NK-92 treated with Interleukin-12 subunit alpha and Interleukin-12 subunit beta, amount 100 ng/mL, for 24 hours (cell line): ENCODE results near the gene FAM174B.

Source experiments
- DNase-seq: peaks from one replicate; lab custom pipeline; 2025; lab: John Stamatoyannopoulos, UW

Gene FAM174B

DNA sequence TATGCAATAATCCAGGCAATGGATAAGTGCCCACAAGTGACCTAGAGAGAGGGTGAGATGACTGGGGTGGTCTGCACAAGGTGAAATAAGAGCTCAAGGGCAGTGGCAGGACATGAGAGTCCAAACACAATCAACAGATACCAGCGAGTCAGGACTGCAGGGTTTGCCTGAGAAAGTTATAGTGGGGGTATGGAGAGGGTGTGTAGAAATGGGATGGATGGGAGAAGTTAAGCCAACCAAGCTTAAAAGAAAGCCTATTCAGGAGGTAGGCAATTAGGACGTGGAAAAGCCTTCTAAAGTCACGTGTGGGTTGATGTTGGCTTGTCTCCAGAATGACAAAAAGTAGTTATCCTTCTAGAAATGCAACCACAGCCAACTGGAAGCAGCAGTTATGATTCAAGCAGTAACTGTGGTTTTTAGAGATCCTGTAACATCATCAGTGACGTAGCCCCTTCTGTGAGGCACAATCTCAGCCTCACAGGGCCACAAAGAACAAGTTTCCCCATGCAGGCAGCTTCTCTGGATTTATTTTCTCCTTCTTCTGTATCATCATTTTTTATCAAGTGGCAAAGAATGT lies 56.1 kb downstream of the FAM174B start:
- DNase-seq = no peak

DNA sequence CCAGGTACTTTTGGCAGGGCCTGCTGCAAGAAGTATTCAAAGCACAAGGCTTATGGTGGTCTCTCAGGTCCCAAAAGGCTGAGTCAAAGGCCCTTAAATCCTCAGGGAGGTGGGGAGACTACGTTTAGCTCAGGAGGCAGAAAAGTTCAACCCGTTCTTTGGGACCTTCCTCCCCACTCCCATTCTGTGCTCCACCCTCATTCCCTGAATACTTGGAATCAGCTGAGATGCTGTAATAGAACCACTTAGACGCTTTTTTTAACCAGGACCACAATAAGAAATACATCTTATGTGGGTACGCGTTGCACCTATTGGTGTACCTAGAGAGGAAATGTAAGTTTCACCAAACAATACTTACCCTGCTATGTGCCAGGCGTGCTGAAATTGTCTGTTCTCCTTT lies 58.0 kb downstream of the FAM174B start:
- no peak for DNase-seq

DNA sequence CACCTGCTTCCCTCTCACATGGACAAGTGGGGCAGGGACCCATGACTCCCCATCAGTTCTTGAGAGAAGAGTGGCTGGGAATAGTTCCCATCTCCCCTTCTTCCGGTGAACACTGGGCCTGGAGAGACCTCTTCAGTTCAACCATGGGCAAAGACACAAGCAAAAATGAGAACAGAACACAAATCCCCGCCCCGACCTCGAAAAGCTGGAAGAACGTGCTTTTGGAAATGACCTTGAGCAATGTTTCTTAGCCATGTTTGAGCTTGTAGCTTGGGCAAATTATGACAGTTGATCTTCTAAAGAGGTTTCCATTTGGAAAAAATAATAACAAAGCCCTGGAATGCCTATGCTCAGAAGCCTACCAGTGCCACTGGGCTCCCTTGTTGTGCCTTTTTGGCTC lies 59.0 kb downstream of the FAM174B start:
- DNase-seq = no peak

DNA sequence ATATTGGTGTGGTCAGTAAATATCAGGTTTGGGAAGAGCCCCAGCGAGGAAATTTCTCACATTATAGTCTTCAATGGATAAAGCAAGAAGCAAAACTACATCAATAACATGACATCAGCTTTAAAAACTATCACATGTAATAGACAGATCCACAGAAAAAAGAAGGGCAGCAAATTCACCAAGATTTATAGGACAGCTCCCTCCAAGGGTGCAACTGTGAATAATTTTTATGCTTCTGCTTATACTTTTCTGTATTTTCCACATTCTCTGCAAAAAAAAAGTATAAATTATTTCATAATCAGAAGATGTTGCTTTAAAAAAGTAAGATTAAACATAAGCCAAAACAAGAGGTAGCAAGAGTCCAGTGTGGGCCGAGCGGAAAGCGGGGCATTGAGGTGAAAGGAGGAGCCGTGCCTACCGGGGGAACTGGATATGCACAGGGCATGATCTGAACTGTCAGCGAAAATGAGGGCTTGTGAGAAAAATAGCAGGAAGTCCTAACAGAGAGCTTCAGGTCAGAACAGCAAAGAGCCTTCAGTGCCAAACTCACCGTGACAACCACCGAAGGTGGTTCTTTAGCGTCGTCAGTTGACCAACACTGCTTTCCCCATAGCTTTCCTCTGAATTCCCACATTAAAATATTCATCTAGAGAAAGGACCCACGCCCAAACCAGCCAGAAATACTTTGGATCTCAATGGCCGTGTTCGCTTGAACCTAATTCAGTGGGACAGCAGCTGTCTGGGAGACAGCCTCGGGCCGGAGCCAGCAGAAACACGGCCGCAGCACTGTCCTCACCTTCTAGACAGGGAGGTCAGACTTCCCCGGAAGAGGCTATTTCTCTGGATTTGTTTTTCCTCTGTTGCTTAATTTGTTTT lies 59.8 kb downstream of the FAM174B start:
- DNase-seq = no peak

DNA sequence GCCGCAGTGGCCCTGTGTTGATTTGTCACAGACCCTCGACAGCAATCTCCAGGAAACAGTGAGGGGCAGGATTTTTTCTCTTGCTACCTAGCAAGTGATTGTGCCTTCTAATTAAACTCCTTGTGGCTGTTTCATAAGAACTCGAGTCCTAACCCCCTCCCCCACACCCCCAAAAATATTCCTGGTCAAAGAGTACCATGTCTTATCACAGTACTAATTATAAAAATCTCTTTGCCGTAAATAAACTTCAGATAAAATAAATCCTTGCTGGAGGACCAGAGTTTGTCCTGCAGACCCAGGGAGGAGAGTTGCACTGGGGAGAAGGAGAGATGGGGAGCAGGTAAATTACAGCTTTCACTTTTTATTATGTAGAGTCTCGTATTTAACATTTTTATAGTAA lies 64.3 kb downstream of the FAM174B start:
- no peak for DNase-seq

DNA sequence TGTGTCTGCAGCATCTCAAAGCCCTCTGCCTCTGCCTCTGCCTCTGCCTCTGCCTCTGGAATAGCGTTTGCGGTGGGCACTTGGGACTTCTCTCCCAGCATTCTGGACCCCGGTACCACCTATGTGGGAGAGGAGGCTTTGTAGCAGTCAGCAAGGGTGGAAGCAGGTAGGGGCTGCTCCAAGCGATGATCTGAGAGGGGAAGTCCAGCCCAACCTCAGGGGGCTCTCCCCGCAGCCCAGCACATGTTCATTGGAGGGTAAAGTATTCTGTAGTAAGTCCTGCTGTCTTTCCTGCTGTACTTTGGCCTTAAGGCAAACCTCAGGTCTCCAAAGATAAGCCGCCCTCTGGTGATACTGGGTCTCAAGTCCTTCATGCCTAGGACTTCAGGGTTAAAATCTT lies 68.6 kb downstream of the FAM174B start:
- no peak for DNase-seq

DNA sequence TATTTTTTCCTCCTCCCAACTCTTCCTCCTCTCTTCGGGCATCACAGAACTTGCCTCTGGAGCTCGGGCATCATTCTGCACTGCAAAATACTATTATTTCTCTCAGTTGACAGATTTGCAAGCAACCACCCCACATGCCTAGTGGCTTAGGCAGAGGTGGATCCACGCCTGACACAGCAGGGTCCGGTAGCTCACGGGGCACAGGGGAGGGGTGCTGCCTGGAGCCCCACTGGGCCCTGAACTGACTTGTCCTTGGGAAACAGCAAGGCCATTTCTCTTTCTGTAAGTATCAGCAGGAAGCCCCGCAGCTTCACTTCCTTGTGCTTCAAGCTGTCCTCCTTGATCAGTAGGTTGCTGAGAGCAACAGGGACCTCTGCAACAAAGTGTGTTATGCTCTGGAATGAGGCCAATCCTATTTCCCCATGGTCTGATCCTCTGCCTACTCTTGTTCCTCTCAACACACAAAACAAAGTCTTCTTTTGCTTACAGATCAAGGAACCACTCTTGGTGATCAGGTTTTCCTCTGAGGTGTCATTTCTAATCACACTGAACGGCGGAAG lies 69.1 kb downstream of the FAM174B start:
- DNase-seq = no peak

DNA sequence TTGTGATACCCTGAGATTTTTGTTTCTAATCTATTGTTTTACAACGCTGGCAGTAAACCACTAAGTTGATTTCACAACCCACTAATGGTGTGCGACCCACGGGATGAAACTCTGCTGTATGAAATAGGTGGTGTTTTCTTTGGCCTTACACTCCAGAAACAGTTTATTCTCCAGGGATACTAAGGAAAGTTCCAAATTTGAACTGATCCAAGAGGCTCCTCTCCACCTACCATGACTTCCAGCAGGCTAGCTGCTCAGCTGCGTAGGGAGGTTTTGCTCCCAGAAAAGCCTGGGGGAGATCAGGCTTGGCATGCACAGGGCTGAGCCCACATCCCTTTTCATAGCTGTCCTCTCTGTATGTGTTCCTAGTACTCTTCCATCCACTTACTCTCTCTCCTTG lies 71.5 kb downstream of the FAM174B start:
- DNase-seq = no peak

DNA sequence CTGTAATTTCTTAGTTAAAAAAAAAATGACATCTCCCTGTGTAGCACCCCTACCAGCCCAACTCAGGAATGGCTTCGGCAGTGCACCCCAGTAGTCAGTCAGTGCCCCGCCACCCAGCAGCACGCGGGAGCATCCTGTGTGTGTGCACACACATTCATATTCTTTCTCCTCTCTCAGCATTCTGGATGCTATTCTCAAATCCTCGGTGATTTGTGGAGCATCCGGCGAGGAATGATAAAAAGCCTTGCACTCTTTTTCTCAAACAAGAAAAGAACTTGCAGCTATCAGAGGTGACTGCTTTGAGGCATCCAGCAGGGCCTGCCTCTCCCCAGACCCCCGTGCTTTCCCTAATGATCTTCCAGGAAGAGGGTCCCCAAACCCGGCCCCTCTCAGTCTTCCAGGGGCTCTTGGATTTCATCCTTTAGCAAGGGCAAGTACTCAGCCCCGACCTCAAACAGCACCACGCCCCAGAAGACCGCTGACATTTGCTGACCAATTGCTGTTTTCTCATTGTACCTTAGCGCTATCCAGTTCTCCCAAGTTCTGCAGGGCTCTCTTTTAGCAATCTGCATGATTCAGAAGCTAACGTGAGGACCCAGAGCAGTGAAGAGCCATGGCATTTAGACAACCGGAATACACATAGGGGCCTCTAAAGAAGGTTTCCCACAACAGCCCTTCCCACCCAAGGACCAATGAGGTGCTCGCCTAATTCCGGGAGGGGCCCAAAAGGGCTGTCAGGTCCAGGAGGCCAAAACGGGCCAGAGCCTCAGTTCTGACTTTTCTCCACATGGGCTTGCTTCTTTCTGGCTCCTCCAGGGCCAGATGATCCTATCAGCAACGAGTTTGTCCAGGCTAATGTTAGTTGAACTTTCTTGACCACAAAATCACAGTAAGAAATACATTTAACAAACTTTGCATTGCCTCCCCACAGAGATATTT lies 72.2 kb downstream of the FAM174B start:
- no peak for DNase-seq

DNA sequence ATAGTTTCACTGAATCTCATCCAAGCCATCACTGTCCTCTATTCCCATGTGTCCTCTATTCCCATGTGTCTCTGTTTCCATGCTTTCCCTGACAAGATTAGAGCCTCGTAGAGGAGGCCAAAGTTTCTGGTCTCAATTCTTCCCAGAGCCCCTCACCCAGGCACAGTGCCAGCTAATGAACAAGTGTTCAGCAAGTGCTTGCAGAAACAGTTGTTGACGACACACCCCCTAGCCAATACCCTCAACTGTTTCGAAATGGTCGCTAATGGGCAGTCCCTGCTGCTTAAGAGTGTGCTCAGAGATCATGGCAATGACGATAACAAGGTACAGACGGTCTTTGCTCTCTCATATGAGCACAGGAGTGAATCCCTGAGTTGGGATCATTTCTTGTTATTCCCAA lies 73.4 kb downstream of the FAM174B start:
- DNase-seq = no peak

DNA sequence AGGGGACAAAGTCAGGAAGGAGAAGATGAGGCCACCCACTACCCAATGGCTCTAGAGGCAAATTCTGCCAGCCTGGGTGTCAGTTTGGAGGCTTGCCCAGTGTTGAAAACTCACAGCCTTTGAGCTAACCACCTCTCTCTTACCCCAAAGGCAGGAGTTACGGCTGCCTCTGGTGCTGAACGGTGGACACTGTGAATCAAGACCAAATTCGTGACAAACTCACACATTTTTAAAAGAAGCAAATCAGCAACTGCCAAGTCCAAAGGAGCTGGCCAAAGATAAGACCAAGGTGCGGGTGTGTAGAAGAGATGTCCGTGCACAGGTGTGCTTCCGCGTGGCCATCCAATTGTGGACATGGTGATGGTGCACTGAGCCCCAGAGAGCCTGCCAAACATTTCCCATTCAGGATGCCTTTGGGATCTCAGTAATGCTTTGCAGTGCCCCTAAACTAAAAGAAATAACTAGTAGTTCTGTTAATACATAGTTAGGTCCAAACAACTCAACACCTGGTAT lies 74.6 kb downstream of the FAM174B start:
- DNase-seq = no peak

DNA sequence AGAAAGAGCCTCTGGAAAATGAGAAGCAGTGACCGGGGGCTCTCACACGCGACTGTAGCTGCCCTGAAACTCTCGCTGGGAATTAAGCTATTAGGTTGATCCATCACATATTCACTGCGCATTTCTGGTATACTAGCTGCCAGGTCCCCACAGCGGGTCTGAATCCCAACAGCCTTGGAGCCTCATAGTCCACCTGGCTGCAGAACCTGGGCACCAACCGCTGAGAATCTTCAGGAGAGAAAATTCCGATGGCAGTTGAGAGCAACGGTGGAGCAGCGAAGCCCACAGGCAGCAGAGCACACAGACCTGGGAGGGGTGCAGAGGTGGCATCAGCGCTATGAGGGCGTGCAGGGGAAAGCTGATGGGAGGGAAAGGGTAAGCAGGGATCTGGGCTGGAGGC lies 75.1 kb downstream of the FAM174B start:
- DNase-seq = no peak

DNA sequence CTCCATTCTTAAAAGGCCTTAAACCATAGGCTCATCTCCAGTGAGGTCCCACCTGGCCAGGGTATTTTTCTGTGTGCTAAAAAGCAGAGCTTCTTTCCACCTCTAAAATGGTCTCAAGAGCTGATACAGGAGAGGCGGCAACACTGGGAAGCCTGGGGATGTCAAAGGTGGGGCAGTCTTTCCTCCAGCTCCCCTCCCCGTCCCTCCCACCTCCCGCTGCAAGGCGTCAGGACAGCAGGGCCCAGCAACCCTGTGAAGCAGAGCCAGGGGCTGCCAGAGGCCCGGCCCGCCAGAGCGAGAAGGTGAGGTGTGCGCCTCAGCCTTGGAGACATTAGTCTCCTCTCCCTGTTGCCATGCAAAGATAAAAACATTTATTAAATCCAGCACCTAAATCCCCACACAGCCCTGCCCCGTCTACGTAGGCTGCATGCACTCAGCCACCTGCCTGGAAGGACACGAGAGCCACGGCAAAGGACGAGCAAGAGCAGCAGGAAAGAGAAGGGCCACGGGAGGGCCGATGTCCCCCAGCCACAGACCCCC lies 75.6 kb downstream of the FAM174B start:
- DNase-seq = no peak

DNA sequence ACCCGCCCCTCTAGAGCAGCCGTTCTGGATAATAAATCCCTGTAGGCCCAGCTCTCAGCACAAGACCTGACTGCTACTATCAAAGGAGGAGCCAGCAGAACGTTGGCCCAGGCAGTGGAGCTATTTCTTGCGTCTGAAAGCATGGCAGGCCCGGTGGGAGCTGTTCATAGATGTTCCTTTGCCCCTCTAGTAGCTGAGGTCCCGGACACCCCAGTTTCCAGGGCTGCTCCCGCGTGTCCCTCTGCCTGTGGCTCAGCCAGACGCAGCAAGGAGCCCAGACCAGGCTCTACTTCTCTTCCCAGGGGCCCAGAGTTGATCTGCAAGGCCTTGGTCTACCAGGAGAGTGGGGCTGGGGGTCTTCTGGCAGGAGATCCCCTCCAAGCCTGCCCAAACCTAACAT lies 76.1 kb downstream of the FAM174B start:
- no peak for DNase-seq

DNA sequence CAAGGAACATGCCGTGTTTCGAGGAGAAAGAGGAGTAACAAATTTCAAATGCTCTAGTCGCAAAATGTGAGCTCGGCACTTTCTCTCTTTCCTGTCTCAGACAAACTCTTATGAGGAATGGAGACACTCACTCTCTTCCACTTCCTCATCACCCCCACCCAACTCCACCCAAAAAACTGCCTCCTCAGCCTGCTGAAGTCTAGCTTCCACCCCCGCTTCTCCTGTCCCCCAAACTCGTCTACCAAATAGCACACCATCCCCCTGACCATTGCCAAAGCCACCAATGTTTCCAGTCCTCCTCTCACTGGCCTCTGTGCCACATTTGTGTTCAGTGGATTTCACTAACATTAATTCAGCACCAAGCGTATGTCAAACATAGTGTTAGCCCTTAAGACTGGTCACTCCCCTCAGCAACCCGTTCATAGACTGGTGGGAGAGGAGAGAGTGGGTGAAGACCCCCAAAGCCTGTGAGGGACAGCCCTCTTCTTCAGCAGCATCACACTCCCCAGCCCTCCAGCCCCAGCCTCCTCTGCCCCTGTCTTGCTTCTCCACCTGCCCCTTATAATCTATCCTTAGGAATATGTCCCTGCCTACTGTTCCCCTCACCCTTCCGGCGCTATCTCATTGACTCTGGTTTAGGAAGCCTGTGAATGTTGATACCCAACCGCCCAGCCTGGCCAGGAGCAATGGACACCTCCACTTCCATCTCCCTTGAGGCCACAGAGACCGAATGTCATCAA lies 77.3 kb downstream of the FAM174B start:
- no peak for DNase-seq

DNA sequence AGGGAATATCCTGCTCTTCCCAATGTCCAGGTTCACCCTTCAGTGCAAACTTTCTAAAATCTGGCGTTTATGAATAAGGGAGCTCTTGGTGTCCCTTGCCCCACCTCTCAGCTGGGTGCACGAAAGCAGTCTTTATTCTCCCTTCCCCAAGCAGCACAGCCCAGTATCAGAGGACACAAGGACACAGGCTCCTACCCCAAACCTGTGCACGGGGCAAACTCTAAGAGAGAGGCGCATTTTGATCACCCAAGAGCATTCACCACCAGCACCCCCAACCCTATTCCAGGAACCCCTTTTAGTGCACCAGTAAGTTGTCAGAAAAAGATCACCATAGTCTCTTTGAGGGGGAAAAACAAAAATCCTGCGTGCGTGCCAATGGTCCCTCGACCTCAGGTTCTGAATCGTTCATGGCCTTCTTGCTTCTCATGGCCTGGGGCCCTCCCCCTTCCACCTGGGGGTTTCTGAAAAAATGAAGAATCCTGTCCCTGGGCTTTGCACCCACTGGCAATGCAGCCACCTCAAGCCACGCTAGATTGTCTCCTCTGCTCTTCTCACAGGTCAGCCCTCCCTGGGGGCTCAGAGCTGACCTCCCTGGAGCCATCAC lies 78.9 kb downstream of the FAM174B start:
- DNase-seq = no peak

DNA sequence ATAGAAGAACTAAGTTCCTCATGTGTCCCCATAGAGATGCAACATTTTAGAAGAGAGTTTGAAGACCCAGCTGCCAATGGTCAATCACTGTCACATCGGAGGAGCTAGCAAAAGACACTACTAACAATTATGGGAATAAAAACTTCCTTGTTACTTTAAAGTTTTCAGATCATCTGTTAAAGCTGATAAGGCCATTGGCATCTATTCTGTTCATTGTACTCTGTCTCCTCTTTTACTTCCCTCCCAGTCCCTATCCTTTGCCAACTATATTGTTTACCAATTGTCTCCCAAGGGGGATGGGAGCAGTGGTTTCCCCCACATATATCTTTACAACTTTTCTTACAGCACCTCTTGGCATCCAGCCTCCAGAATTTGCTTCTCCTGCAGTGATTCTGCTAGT lies 81.0 kb downstream of the FAM174B start:
- DNase-seq = no peak

DNA sequence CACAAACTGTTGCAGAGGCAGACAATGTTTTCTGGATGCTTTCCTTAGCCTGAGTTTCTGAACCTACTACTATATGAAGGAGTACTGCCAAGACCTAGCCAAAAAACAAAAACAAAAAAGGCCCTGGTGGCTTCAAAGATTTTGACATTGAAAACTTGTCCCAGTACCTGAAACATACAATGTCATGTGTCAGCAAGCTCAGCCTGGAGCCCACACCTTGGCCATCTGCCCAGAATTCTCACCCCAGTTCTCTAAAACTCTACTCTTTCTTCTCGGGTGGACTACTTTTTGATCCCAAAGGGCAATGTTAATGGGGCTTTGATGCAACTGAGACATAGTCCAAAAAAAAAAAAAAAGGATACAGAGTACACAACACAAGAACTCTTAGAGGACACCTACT lies 81.4 kb downstream of the FAM174B start:
- no peak for DNase-seq

DNA sequence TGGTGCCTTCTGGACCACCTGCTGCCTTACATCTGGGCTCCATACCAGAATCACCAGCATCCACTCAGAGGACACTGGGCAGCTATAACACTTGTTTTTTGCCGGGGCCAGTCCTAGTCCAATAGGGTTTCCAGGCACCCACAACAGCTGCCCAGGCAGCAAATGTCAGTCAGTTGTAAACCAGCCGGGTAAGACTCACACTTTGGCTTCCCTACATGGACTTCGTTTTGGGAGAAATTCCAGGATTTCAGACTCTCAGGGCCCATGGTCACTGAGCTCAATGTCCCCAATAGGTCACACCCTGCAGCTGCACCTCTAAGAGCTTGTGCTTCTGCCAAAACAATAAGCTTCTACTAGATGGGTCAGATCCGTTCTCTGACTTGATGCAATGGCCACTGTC lies 83.8 kb downstream of the FAM174B start:
- no peak for DNase-seq

DNA sequence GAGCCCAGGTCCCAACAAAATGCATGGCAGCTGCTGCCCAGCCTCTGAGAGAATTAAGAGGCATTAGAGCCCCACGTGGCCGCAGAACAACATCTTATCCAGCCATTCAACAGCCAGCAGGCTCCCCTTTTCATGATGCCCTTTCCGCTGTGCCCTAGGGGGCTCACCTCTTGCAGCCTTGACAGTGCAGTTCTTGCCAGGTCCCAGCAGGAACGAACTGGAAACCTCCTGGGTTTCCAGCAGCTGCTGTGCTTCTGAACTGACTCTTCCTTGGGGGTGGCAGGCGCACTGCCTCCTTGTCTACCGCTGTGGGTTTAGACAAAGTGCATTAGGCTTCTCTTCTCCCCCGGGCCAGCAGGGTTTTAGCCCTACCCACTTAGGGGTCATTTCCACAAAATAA lies 85.2 kb downstream of the FAM174B start:
- no peak for DNase-seq

DNA sequence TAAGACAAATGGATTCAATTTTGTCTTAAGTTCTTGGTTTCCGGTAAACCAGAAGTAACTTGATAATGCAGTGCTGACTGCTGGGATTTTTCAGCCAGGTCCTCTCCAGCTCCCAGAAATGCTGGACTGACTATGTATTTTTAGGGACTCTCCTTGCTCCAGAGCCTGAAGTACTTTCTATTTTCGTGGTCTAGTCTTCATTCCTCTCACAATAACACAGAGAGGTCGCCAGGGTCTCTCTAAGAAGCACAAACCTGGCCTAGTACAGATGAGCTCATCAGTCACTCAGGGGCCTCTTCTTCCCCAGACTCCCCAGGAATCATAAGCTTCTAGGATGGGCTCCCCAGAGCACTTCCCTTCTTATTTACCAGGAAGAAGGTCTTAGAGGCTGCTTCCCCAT lies 85.8 kb downstream of the FAM174B start:
- DNase-seq = no peak
